GM23338 (cell line): Measurements from ENCODE around the gene GRIK1. TPM values are rescaled to one million over a fixed set of nuclear protein-coding genes. Genes with fewer than 3 reads are reported as not detected.

Experiments used
- ATAC-seq: fragments of 200-7000 bp; cut with Tn5 transposase; 3 replicates; pipeline ENCODE4 v1.9.1; 2020
- DNase-seq: peaks from one replicate; pipeline ENCODE4 v3.0.0-alpha.2; 2015; ENCODE audit warnings: low spot score
- H2AFZ ChIP-seq: fragments of 200-600 bp; sonication (generic); 2 replicates; pipeline ENCODE4 v1.8.0; 2016; ENCODE audit warnings: antibody characterized with exemption, mild to moderate bottlenecking, moderate library complexity
- H3F3A ChIP-seq: fragments of 200-600 bp; sonication (generic); replicated peaks from 2 replicates; pipeline ENCODE4 v1.8.0; 2017; ENCODE audit warnings: antibody characterized with exemption, mixed run types, low read depth
- H3K27ac ChIP-seq: fragments of 200-600 bp; sonication (generic); 2 replicates; pipeline ENCODE4 v1.6.1; 2016; ENCODE audit warnings: low read depth
- H3K27me3 ChIP-seq: fragments of 200-600 bp; sonication (generic); 2 replicates; pipeline ENCODE4 v1.8.0; 2016; ENCODE audit warnings: mild to moderate bottlenecking, mixed run types, moderate library complexity; ENCODE audit not compliant: insufficient read depth
- H3K36me3 ChIP-seq: fragments of 200-600 bp; sonication (generic); 2 replicates; pipeline ENCODE4 v1.8.0; 2016; ENCODE audit warnings: mild to moderate bottlenecking; ENCODE audit not compliant: insufficient read depth
- H3K4me1 ChIP-seq: fragments of 200-600 bp; sonication (generic); 2 replicates; pipeline ENCODE4 v1.8.0; 2016; ENCODE audit warnings: mild to moderate bottlenecking, moderate library complexity; ENCODE audit not compliant: insufficient read depth
- H3K4me2 ChIP-seq: fragments of 200-600 bp; sonication (generic); 2 replicates; pipeline ENCODE4 v1.7.1; 2017; ENCODE audit warnings: mixed run types
- H3K4me3 ChIP-seq: fragments of 200-600 bp; sonication (generic); 2 replicates; pipeline ENCODE4 v1.6.1; 2016; ENCODE audit warnings: mixed run types
- H3K79me2 ChIP-seq: fragments of 200-600 bp; sonication (generic); replicated peaks from 2 replicates; pipeline ENCODE4 v1.8.0; 2017; ENCODE audit warnings: mild to moderate bottlenecking; ENCODE audit not compliant: insufficient read depth
- H3K9me2 ChIP-seq: fragments of 200-600 bp; sonication (generic); 2 replicates; pipeline ENCODE4 v1.8.0; 2017; ENCODE audit not compliant: insufficient read depth
- H4K20me1 ChIP-seq: fragments of 200-600 bp; sonication (generic); replicated peaks from 2 replicates; pipeline ENCODE4 v1.8.0; 2017; ENCODE audit warnings: mild to moderate bottlenecking; ENCODE audit not compliant: insufficient read depth
- H3K27ac Mint-ChIP-seq: 2 replicates; pipeline ENCODE4 v1.8.0; 2020; ENCODE audit warnings: inconsistent platforms, mild to moderate bottlenecking, moderate library complexity, mixed read lengths
- H3K27me3 Mint-ChIP-seq: 3 replicates; pipeline ENCODE4 v1.8.0; 2022; ENCODE audit warnings: low read depth, mild to moderate bottlenecking, moderate library complexity, mixed read lengths, inconsistent platforms; ENCODE audit not compliant: insufficient read depth, poor library complexity
- H3K36me3 Mint-ChIP-seq: 3 replicates; pipeline ENCODE4 v1.8.0; 2021; ENCODE audit warnings: low read depth, mild to moderate bottlenecking, inconsistent platforms, moderate library complexity, mixed read lengths
- H3K4me1 Mint-ChIP-seq: 3 replicates; pipeline ENCODE4 v1.8.0; 2020; ENCODE audit warnings: mild to moderate bottlenecking, inconsistent platforms, mixed read lengths
- H3K4me3 Mint-ChIP-seq: 3 replicates; pipeline ENCODE4 v1.8.0; 2021; ENCODE audit warnings: moderate library complexity, mild to moderate bottlenecking, inconsistent platforms, mixed read lengths
- H3K9me3 Mint-ChIP-seq: 3 replicates; pipeline ENCODE4 v1.8.0; 2020; ENCODE audit warnings: moderate library complexity, mild to moderate bottlenecking, inconsistent platforms, mixed read lengths
- ETS1 ChIP-seq: IDR thresholded peaks from 2 replicates; pipeline ENCODE4 v1.6.1; 2016; ENCODE audit warnings: antibody characterized with exemption
- EZH2 ChIP-seq: fragments of 200-600 bp; sonication (generic); IDR thresholded peaks from one replicate; pipeline ENCODE4 v1.8.0; 2017; ENCODE audit warnings: antibody characterized with exemption, mild to moderate bottlenecking, low read depth; ENCODE audit not compliant: unreplicated experiment
- EZH2phosphoT487 ChIP-seq: fragments of 200-600 bp; sonication (generic); IDR thresholded peaks from one replicate; pipeline ENCODE4 v1.8.1; 2018; ENCODE audit warnings: antibody characterized with exemption; ENCODE audit not compliant: unreplicated experiment
- JUNB ChIP-seq: IDR thresholded peaks from one replicate; pipeline ENCODE4 v1.6.1; 2016; ENCODE audit warnings: antibody characterized with exemption; ENCODE audit not compliant: unreplicated experiment
- NANOG ChIP-seq: IDR thresholded peaks from 2 replicates; pipeline ENCODE4 v1.6.1; 2016; ENCODE audit warnings: antibody characterized with exemption, borderline replicate concordance
- POLR2AphosphoS5 ChIP-seq: IDR thresholded peaks from 2 replicates; pipeline ENCODE4 v1.6.1; 2016; ENCODE audit warnings: antibody characterized with exemption, low read depth
- REST ChIP-seq: IDR thresholded peaks from one replicate; pipeline ENCODE4 v1.6.1; 2018; ENCODE audit warnings: antibody characterized with exemption; ENCODE audit not compliant: unreplicated experiment
- STAT1 ChIP-seq: IDR thresholded peaks from one replicate; pipeline ENCODE4 v1.6.1; 2016; ENCODE audit warnings: antibody characterized with exemption; ENCODE audit not compliant: unreplicated experiment
- ZNF114 ChIP-seq: fragments of 250-450 bp; sonication (Bioruptor Pico); IDR thresholded peaks from 2 replicates; pipeline ENCODE4 v1.5.0; 2020; ENCODE audit warnings: mild to moderate bottlenecking, moderate library complexity
- ZNF462 ChIP-seq: fragments of 250-450 bp; sonication (Bioruptor Pico); IDR thresholded peaks from 2 replicates; pipeline ENCODE4 v1.5.0; 2020; ENCODE audit warnings: mild to moderate bottlenecking, moderate library complexity
- polyA plus RNA-seq: library from polyadenylated mRNA; unstranded; fragments of >200 nt; fragmentation: Nextera tagmentation; extraction: Ambion mirVana; gene quantifications from 2 replicates; pipeline ENCODE4 v1.2.1, GENCODE V29; 2016
- total RNA-seq: library from RNA; depleted of rRNA; stranded (reverse); fragments of >200 nt; shearing (Covaris generic); gene quantifications from 2 replicates; pipeline ENCODE4 v1.2.3, GENCODE V29; 2014

Gene GRIK1
- total and polyA plus RNA-seq, 2 experiments from 2014 or later = 0.18 to 0.42 TPM

GRCh38 chr21:29643289-29643688 is 296.5 kb downstream of the GRIK1 start:
- no peaks in the 10 kb centered on the region for H4K20me1 ChIP-seq
- Mint-ChIP-seq H3K27ac (no peak overlapping the region), H3K27me3 (no peaks in the 10 kb centered on the region), H3K4me1 (no peaks in the 10 kb centered on the region), H3K4me3 (no peak overlapping the region), H3K36me3 (no peaks in the 10 kb centered on the region), H3K9me3 (no peaks in the 10 kb centered on the region)
- H3K79me2 ChIP-seq = no peaks in the 10 kb centered on the region
- H3K36me3 ChIP-seq = no peaks in the 10 kb centered on the region
- ATAC-seq = no peak
- peaks cover 5% of the 10 kb centered on the region; the same call in 1 of the 2 replicates for H3K9me2 ChIP-seq
- H2AFZ ChIP-seq = no peak overlapping the region
- H3K4me3 ChIP-seq = no peak overlapping the region
- no peaks in the 10 kb centered on the region for H3K27me3 ChIP-seq
- no peak for DNase-seq
- no peaks in the 10 kb centered on the region for H3K4me1 ChIP-seq
- no peak overlapping the region for H3K4me2 ChIP-seq
- no peak overlapping the region for H3K27ac ChIP-seq
- no peak for TF ChIP-seq ZNF114 (CRISPR knock-in tag)
- no peak for TF ChIP-seq STAT1
- TF ChIP-seq EZH2 = no peak
- no peak for TF ChIP-seq EZH2phosphoT487
- no peak for TF ChIP-seq ETS1
- H3F3A ChIP-seq = no peaks in the 10 kb centered on the region

- Histone ChIP-seq H2AFZ (no peak overlapping the region), H3K27me3 (no peaks in the 10 kb centered on the region), H3K9me2 (peaks cover 5% of the 10 kb centered on the region; the same call in 1 of the 2 replicates), H3K4me2 (no peak overlapping the region), H3F3A (no peaks in the 10 kb centered on the region), H3K4me3 (no peak overlapping the region), H4K20me1 (no peaks in the 10 kb centered on the region), H3K79me2 (no peaks in the 10 kb centered on the region), H3K27ac (no peak overlapping the region), H3K36me3 (no peaks in the 10 kb centered on the region), H3K4me1 (no peaks in the 10 kb centered on the region)
- ATAC-seq = no peak
- Mint-ChIP-seq H3K27me3 (no peaks in the 10 kb centered on the region), H3K36me3 (no peaks in the 10 kb centered on the region), H3K27ac (no peak overlapping the region), H3K4me1 (no peaks in the 10 kb centered on the region), H3K9me3 (no peaks in the 10 kb centered on the region), H3K4me3 (no peak overlapping the region)
- no peak for DNase-seq
- TF ChIP-seq EZH2 = no peak
- no peak for TF ChIP-seq ZNF462 (CRISPR knock-in tag)
- no peak for TF ChIP-seq REST
- no peak for TF ChIP-seq STAT1
- TF ChIP-seq EZH2phosphoT487 = no peak
- no peak for TF ChIP-seq POLR2AphosphoS5
- no peak for TF ChIP-seq NANOG
- TF ChIP-seq ZNF114 (CRISPR knock-in tag) = no peak
- no peak for TF ChIP-seq JUNB
Observed at GRCh38 chr21:29642551-29643245, 297.1 kb downstream of the GRIK1 start.
